ENCODE measurements around the gene CCL16. TPM values are rescaled to one million over a fixed set of nuclear protein-coding genes. Genes with fewer than 3 reads are reported as not detected.
A peak's percentile ranks its signal among the peaks of the same experiment; 100 is the strongest.
"Not testable (repeated sequence)": the region's sequence is repeated elsewhere in the genome, so short reads cannot be mapped to it uniquely, and the experiment has no call there.

CCL16 gene
- total and polyA plus RNA-seq, 4 experiments from 2014 or later, result not detected

GRCh38 chr17:36015895-36016294, 34.6 kb upstream of the CCL16 start:
- H3K4me3 ChIP-seq (ENCODE audit: low read length in 2 of 2); H3K27me3 ChIP-seq (ENCODE audit: insufficient read depth, low read length); H3K27ac ChIP-seq (ENCODE audit: low read depth, low read length); H3K27ac Mint-ChIP-seq; intact Hi-C loops (cut with micrococcal nuclease); H3K4me3 Mint-ChIP-seq; H3K9me3 Mint-ChIP-seq; H3K36me3 Mint-ChIP-seq; H3K4me1 ChIP-seq (ENCODE audit: insufficient read depth, low read length); CTCF ChIA-PET (ENCODE audit: partially characterized antibody); DNase-seq; H3K4me1 Mint-ChIP-seq; POLR2A ChIA-PET (ENCODE audit: partially characterized antibody); H3K9me3 ChIP-seq (ENCODE audit: control insufficient read depth in 1 of 2, low read length in 2 of 2); H3K36me3 ChIP-seq (ENCODE audit: insufficient read depth, low read length): not testable (repeated sequence)
- H3K27me3 Mint-ChIP-seq, result peaks cover 14 to 16% of the 10 kb centered on the region in 2 donors

GRCh38 chr17:36014946-36015345, 33.6 kb upstream of the CCL16 start:
- no peak for DNase-seq
- Mint-ChIP-seq H3K27me3 (peaks cover 7 to 20% of the 10 kb centered on the region in 2 donors), H3K4me3 (no peak overlapping the region), H3K27ac (no peak overlapping the region), H3K36me3 (no peaks in the 10 kb centered on the region), H3K9me3 (peaks cover 0 to 6% (median 0%) of the 10 kb centered on the region in 8 donors), H3K4me1 (peaks cover 0 to 1% (median 0%) of the 10 kb centered on the region in 4 donors)
- Histone ChIP-seq H3K27ac (ENCODE audit: low read depth, low read length) (no peak overlapping the region), H3K4me1 (ENCODE audit: insufficient read depth, low read length) (no peaks in the 10 kb centered on the region), H3K4me3 (ENCODE audit: low read length in 2 of 2) (no peak overlapping the region), H3K27me3 (ENCODE audit: insufficient read depth, low read length) (no peaks in the 10 kb centered on the region), H3K9me3 (ENCODE audit: control insufficient read depth in 1 of 2, low read length in 2 of 2) (no peaks in the 10 kb centered on the region), H3K36me3 (ENCODE audit: insufficient read depth, low read length) (no peaks in the 10 kb centered on the region)
- intact Hi-C loops (cut with micrococcal nuclease), result no loop called here
- ChIA-PET POLR2A (ENCODE audit: partially characterized antibody) (no interaction called here), CTCF (ENCODE audit: partially characterized antibody) (no interaction called here)

- H3K4me3 ChIP-seq (ENCODE audit: low read length in 2 of 2), result no peak overlapping the region
- no peaks in the 10 kb centered on the region for H3K36me3 Mint-ChIP-seq
- H3K4me1 Mint-ChIP-seq, result no peaks in the 10 kb centered on the region
- H3K9me3 Mint-ChIP-seq, result peaks cover 0 to 6% (median 2%) of the 10 kb centered on the region in 8 donors
- ChIA-PET POLR2A (ENCODE audit: partially characterized antibody) (no interaction called here), CTCF (ENCODE audit: partially characterized antibody) (interaction anchor here (1.1 kb wide), 1 partner anchor 35 kb away, joined by 3 read pairs; no protein-coding TSS in a partner anchor)
- DNase-seq, result no peak
- intact Hi-C loops (cut with micrococcal nuclease), result no loop called here
- H3K27me3 Mint-ChIP-seq, result peaks cover 2 to 13% of the 10 kb centered on the region in 2 donors
- H3K4me3 Mint-ChIP-seq, result no peak overlapping the region
- H3K27me3 ChIP-seq (ENCODE audit: insufficient read depth, low read length), result no peaks in the 10 kb centered on the region
- H3K4me1 ChIP-seq (ENCODE audit: insufficient read depth, low read length), result no peaks in the 10 kb centered on the region
- no peaks in the 10 kb centered on the region for H3K36me3 ChIP-seq (ENCODE audit: insufficient read depth, low read length)
- H3K27ac Mint-ChIP-seq, result no peak overlapping the region
- no peak overlapping the region for H3K27ac ChIP-seq (ENCODE audit: low read depth, low read length)
- H3K9me3 ChIP-seq (ENCODE audit: control insufficient read depth in 1 of 2, low read length in 2 of 2), result no peaks in the 10 kb centered on the region
These were observed 29.9 kb upstream of the CCL16 start for GRCh38 chr17:36011201-36011600.

- no peaks in the 10 kb centered on the region for H3K4me1 ChIP-seq (ENCODE audit: insufficient read depth, low read length)
- DNase-seq, result no peak
- peaks cover 2 to 13% of the 10 kb centered on the region in 2 donors for H3K27me3 Mint-ChIP-seq
- no peak overlapping the region for H3K4me3 ChIP-seq (ENCODE audit: low read length in 2 of 2)
- H3K27me3 ChIP-seq (ENCODE audit: insufficient read depth, low read length), result no peaks in the 10 kb centered on the region
- H3K27ac ChIP-seq (ENCODE audit: low read depth, low read length), result no peak overlapping the region
- ChIA-PET POLR2A (ENCODE audit: partially characterized antibody) (no interaction called here), CTCF (ENCODE audit: partially characterized antibody) (no interaction called here)
- no peaks in the 10 kb centered on the region for H3K36me3 Mint-ChIP-seq
- no peak overlapping the region for H3K27ac Mint-ChIP-seq
- H3K4me1 Mint-ChIP-seq, result peaks cover 3 to 7% (median 5%) of the 10 kb centered on the region in 4 donors
- peaks cover 0 to 6% (median 2%) of the 10 kb centered on the region in 8 donors for H3K9me3 Mint-ChIP-seq
- no peaks in the 10 kb centered on the region for H3K36me3 ChIP-seq (ENCODE audit: insufficient read depth, low read length)
- H3K9me3 ChIP-seq (ENCODE audit: control insufficient read depth in 1 of 2, low read length in 2 of 2), result no peaks in the 10 kb centered on the region
- intact Hi-C loops (cut with micrococcal nuclease), result no loop called here
- no peak overlapping the region for H3K4me3 Mint-ChIP-seq
These were observed 27.8 kb upstream of the CCL16 start for GRCh38 chr17:36008998-36009665.

GRCh38 chr17:36004594-36005108, 23.4 kb upstream of the CCL16 start:
- H3K4me3 ChIP-seq (ENCODE audit: low read length in 2 of 2), result no peak overlapping the region
- POLR2A ChIA-PET (ENCODE audit: partially characterized antibody), result no interaction called here
- intact Hi-C loops (cut with micrococcal nuclease), result no loop called here
- no peaks in the 10 kb centered on the region for H3K36me3 Mint-ChIP-seq
- H3K9me3 ChIP-seq (ENCODE audit: control insufficient read depth in 1 of 2, low read length in 2 of 2), result no peaks in the 10 kb centered on the region
- H3K9me3 Mint-ChIP-seq, result peaks cover 0 to 5% (median 0%) of the 10 kb centered on the region in 8 donors
- peaks cover 0 to 8% of the 10 kb centered on the region in 2 donors for H3K27me3 Mint-ChIP-seq
- DNase-seq, result no peak
- no peak overlapping the region for H3K4me3 Mint-ChIP-seq
- H3K27ac ChIP-seq (ENCODE audit: low read depth, low read length), result no peak overlapping the region
- no peaks in the 10 kb centered on the region for H3K4me1 ChIP-seq (ENCODE audit: insufficient read depth, low read length)
- CTCF ChIA-PET (ENCODE audit: partially characterized antibody), result interaction anchor here (1.2 to 1.5 kb wide), 2 partner anchors 35 to 144 kb away, joined by 3 to 4 read pairs; no protein-coding TSS in a partner anchor
- H3K27me3 ChIP-seq (ENCODE audit: insufficient read depth, low read length), result no peaks in the 10 kb centered on the region
- peaks cover 3 to 7% (median 5%) of the 10 kb centered on the region in 4 donors for H3K4me1 Mint-ChIP-seq
- peak overlapping the region in 1 of 7 donors; percentile 12 for H3K27ac Mint-ChIP-seq
- H3K36me3 ChIP-seq (ENCODE audit: insufficient read depth, low read length), result no peaks in the 10 kb centered on the region

- ChIA-PET CTCF (ENCODE audit: partially characterized antibody) (no interaction called here), POLR2A (ENCODE audit: partially characterized antibody) (interaction anchor here (0.7 kb wide), 1 partner anchor 273 kb away, joined by 4 read pairs; no protein-coding TSS in a partner anchor)
- H3K4me1 ChIP-seq (ENCODE audit: insufficient read depth, low read length), result no peaks in the 10 kb centered on the region
- no peak overlapping the region for H3K4me3 ChIP-seq (ENCODE audit: low read length in 2 of 2)
- no peak for DNase-seq
- intact Hi-C loops (cut with micrococcal nuclease), result no loop called here
- H3K27ac ChIP-seq (ENCODE audit: low read depth, low read length), result no peak overlapping the region
- Mint-ChIP-seq H3K4me3 (no peak overlapping the region), H3K27me3 (peaks cover 2 to 8% of the 10 kb centered on the region in 2 donors), H3K36me3 (no peaks in the 10 kb centered on the region), H3K27ac (no peak overlapping the region), H3K9me3 (peaks cover 0 to 2% (median 0%) of the 10 kb centered on the region in 8 donors), H3K4me1 (peaks cover 3 to 7% (median 5%) of the 10 kb centered on the region in 4 donors)
- no peaks in the 10 kb centered on the region for H3K9me3 ChIP-seq (ENCODE audit: control insufficient read depth in 1 of 2, low read length in 2 of 2)
- H3K36me3 ChIP-seq (ENCODE audit: insufficient read depth, low read length), result no peaks in the 10 kb centered on the region
- H3K27me3 ChIP-seq (ENCODE audit: insufficient read depth, low read length), result no peaks in the 10 kb centered on the region
These were observed 21.3 kb upstream of the CCL16 start for GRCh38 chr17:36002631-36003030.

- no peak overlapping the region for H3K4me3 ChIP-seq (ENCODE audit: low read length in 2 of 2)
- intact Hi-C loops (cut with micrococcal nuclease), result no loop called here
- no peaks in the 10 kb centered on the region for H3K9me3 ChIP-seq (ENCODE audit: control insufficient read depth in 1 of 2, low read length in 2 of 2)
- no peak overlapping the region for H3K27ac Mint-ChIP-seq
- no peak for DNase-seq
- ChIA-PET CTCF (ENCODE audit: partially characterized antibody) (interaction anchor here (2.0 kb wide), 1 partner anchor 71 kb away, joined by 4 read pairs; no protein-coding TSS in a partner anchor), POLR2A (ENCODE audit: partially characterized antibody) (interaction anchor here (0.7 kb wide), 1 partner anchor 273 kb away, joined by 4 read pairs; no protein-coding TSS in a partner anchor)
- H3K4me1 ChIP-seq (ENCODE audit: insufficient read depth, low read length), result no peaks in the 10 kb centered on the region
- H3K36me3 ChIP-seq (ENCODE audit: insufficient read depth, low read length), result no peaks in the 10 kb centered on the region
- peaks cover 3 to 7% (median 5%) of the 10 kb centered on the region in 4 donors for H3K4me1 Mint-ChIP-seq
- peaks cover 2 to 8% of the 10 kb centered on the region in 2 donors for H3K27me3 Mint-ChIP-seq
- H3K4me3 Mint-ChIP-seq, result no peak overlapping the region
- H3K27ac ChIP-seq (ENCODE audit: low read depth, low read length), result no peak overlapping the region
- no peaks in the 10 kb centered on the region for H3K36me3 Mint-ChIP-seq
- peaks cover 0 to 2% (median 0%) of the 10 kb centered on the region in 8 donors for H3K9me3 Mint-ChIP-seq
- no peaks in the 10 kb centered on the region for H3K27me3 ChIP-seq (ENCODE audit: insufficient read depth, low read length)
These were observed 20.7 kb upstream of the CCL16 start for GRCh38 chr17:36001862-36002603.
